DOHH2 (cell line): ENCODE results near the gene UBE2H.
"Not testable (repeated sequence)": the region's sequence is repeated elsewhere in the genome, so short reads cannot be mapped to it uniquely, and the experiment has no call there.

Experiments used
- H3F3A ChIP-seq: fragments of 200-600 bp; sonication (generic), shearing (Covaris generic); 2 replicates; pipeline ENCODE4 v1.6.0; 2016; ENCODE audit warnings: antibody characterized with exemption, mild to moderate bottlenecking; ENCODE audit not compliant: control insufficient read depth, insufficient read depth
- H3K27ac ChIP-seq: fragments of 200-600 bp; sonication (generic); 2 replicates; pipeline ENCODE4 v1.5.1; 2014; ENCODE audit warnings: low read depth, mild to moderate bottlenecking, low read length, moderate library complexity
- H3K27me3 ChIP-seq: fragments of 200-600 bp; sonication (generic); 2 replicates; pipeline ENCODE4 v1.6.1; 2014; ENCODE audit warnings: mild to moderate bottlenecking, low read length, mixed read lengths; ENCODE audit not compliant: control insufficient read depth
- H3K36me3 ChIP-seq: fragments of 200-600 bp; sonication (generic); 2 replicates; pipeline ENCODE4 v1.6.1; 2014; ENCODE audit warnings: mild to moderate bottlenecking, low read length, moderate library complexity, mixed read lengths; ENCODE audit not compliant: control insufficient read depth
- H3K4me1 ChIP-seq: fragments of 200-600 bp; sonication (generic); 2 replicates; pipeline ENCODE4 v1.6.1; 2014; ENCODE audit warnings: mild to moderate bottlenecking, low read length, mixed read lengths; ENCODE audit not compliant: control insufficient read depth
- H3K4me2 ChIP-seq: fragments of 200-600 bp; sonication (generic); 2 replicates; pipeline ENCODE4 v1.6.0; 2014; ENCODE audit warnings: mild to moderate bottlenecking, low read length, moderate library complexity
- H3K4me3 ChIP-seq: fragments of 200-600 bp; sonication (generic); 2 replicates; pipeline ENCODE4 v1.5.1; 2014; ENCODE audit warnings: mild to moderate bottlenecking, low read length, mixed read lengths
- H3K79me2 ChIP-seq: fragments of 200-600 bp; sonication (generic); 2 replicates; pipeline ENCODE4 v1.6.1; 2014; ENCODE audit warnings: mild to moderate bottlenecking, low read length, mixed read lengths; ENCODE audit not compliant: control insufficient read depth
- H3K9me2 ChIP-seq: fragments of 200-600 bp; sonication (generic); replicated peaks from 2 replicates; pipeline ENCODE4 v1.6.1; 2014; ENCODE audit warnings: mild to moderate bottlenecking, low read length, mixed read lengths; ENCODE audit not compliant: control insufficient read depth
- H3K9me3 ChIP-seq: fragments of 200-600 bp; sonication (generic); 2 replicates; pipeline ENCODE4 v1.6.1; 2014; ENCODE audit warnings: antibody characterized with exemption, low read length, mixed read lengths; ENCODE audit not compliant: control insufficient read depth, insufficient read depth
- H4K20me1 ChIP-seq: fragments of 200-600 bp; sonication (generic); 2 replicates; pipeline ENCODE4 v1.6.0; 2014; ENCODE audit warnings: low read depth, mild to moderate bottlenecking, antibody characterized with exemption, low read length, moderate library complexity; ENCODE audit not compliant: control insufficient read depth, insufficient read depth
- CTCF ChIP-seq: fragments of 200-600 bp; sonication (generic); IDR thresholded peaks from one replicate; pipeline ENCODE4 v1.5.1; 2014; ENCODE audit warnings: antibody characterized with exemption, mild to moderate bottlenecking, low read depth, low read length; ENCODE audit not compliant: poor library complexity, severe bottlenecking
- EZH2phosphoT487 ChIP-seq: fragments of 200-600 bp; sonication (generic); IDR thresholded peaks from 2 replicates; pipeline ENCODE4 v1.6.1; 2017; ENCODE audit warnings: borderline replicate concordance, mild to moderate bottlenecking, antibody characterized with exemption, low read length, moderate library complexity, mixed read lengths

The UBE2H gene

GRCh38 chr7:129865925-129866201 is 86.9 kb downstream of the UBE2H start:
- no peaks in the 10 kb centered on the region for H3K9me2 ChIP-seq
- H3F3A ChIP-seq: no peaks in the 10 kb centered on the region
- H4K20me1 ChIP-seq: peaks cover 6% of the 10 kb centered on the region; the same call in 1 of the 2 replicates
- no peaks in the 10 kb centered on the region for H3K36me3 ChIP-seq
- peaks cover 10% of the 10 kb centered on the region for H3K4me1 ChIP-seq
- H3K9me3 ChIP-seq: no peaks in the 10 kb centered on the region
- H3K4me2 ChIP-seq: no peak overlapping the region
- no peak overlapping the region for H3K27ac ChIP-seq
- H3K27me3 ChIP-seq: no peaks in the 10 kb centered on the region
- TF ChIP-seq CTCF (no peak), EZH2phosphoT487 (no peak)
- no peak overlapping the region for H3K4me3 ChIP-seq
- peaks cover 7% of the 10 kb centered on the region; the same call in 1 of the 2 replicates for H3K79me2 ChIP-seq

GRCh38 chr7:129865093-129865924 is 87.5 kb downstream of the UBE2H start:
- TF ChIP-seq EZH2phosphoT487 (no peak), CTCF (no peak)
- peaks cover 15% of the 10 kb centered on the region for H3K4me1 ChIP-seq
- peaks cover 7% of the 10 kb centered on the region; the same call in 1 of the 2 replicates for H3K79me2 ChIP-seq

GRCh38 chr7:129864676-129865075 is 88.1 kb downstream of the UBE2H start:
- H3K36me3 ChIP-seq, H3K9me2 ChIP-seq, H3K9me3 ChIP-seq, H3K4me2 ChIP-seq, H3K27ac ChIP-seq, H3F3A ChIP-seq, H3K4me3 ChIP-seq, H3K27me3 ChIP-seq, H4K20me1 ChIP-seq, H3K79me2 ChIP-seq: not testable (repeated sequence)
- H3K4me1 ChIP-seq: peaks cover 21% of the 10 kb centered on the region

More at GRCh38 chr7:129865093-129865924, 87.5 kb downstream of the UBE2H start:
- Histone ChIP-seq H3K9me2 (no peaks in the 10 kb centered on the region), H3K27me3 (no peaks in the 10 kb centered on the region), H3K4me3 (no peak overlapping the region), H3K9me3 (no peaks in the 10 kb centered on the region), H3K36me3 (no peaks in the 10 kb centered on the region), H4K20me1 (peaks cover 6% of the 10 kb centered on the region; the same call in 1 of the 2 replicates), H3K27ac (no peak overlapping the region), H3F3A (no peaks in the 10 kb centered on the region), H3K4me2 (no peak overlapping the region)

- no peak overlapping the region for H3K4me2 ChIP-seq
These were observed 88.7 kb downstream of the UBE2H start for GRCh38 chr7:129864042-129864441.

More at GRCh38 chr7:129864042-129864441, 88.7 kb downstream of the UBE2H start:
- Histone ChIP-seq H3K4me1 (peaks cover 27% of the 10 kb centered on the region), H3K9me2 (no peaks in the 10 kb centered on the region), H3K9me3 (no peaks in the 10 kb centered on the region), H3K27ac (no peak overlapping the region), H3K27me3 (no peaks in the 10 kb centered on the region), H3K4me3 (no peak overlapping the region), H4K20me1 (peaks cover 11% of the 10 kb centered on the region; the same call in 1 of the 2 replicates), H3K79me2 (peaks cover 7% of the 10 kb centered on the region; the same call in 1 of the 2 replicates), H3K36me3 (no peaks in the 10 kb centered on the region), H3F3A (0 out of 2 replicates have a peak, but pooled peaks cover under 1% of the 10 kb centered on the region)
- TF ChIP-seq CTCF (no peak), EZH2phosphoT487 (no peak)
